ENCODE results near the gene TSHZ3. TPM values are rescaled to one million over a fixed set of nuclear protein-coding genes. Genes with fewer than 3 reads are reported as not detected.
A peak's percentile ranks its signal among the peaks of the same experiment; 100 is the strongest.

The TSHZ3 gene
- total RNA-seq, 1 experiment from 2014 or later = 9.9 TPM

DNA sequence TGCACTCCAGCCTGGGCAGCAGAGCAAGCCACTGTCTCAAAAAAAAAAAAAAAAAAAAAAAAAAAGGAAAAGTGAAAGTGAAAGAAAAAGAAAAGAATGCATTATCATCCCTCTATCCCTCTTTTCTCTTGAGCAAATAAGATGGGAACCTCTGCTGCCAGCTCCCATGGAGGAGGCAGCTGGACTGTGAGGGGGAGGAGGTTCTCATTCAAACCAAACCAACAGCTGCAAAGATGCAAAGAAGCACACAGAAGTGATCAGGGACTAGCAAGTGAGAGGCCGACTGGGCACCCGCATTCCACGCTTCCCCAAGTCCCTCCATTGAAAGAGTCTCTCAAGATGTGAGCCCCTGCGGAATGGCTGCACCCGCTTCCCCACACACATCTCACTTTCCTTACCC is 63.5 kb downstream of the TSHZ3 start:
- peak; percentile 86 for DNase-seq (ENCODE audit: low read depth)

- no peak for DNase-seq (ENCODE audit: low read depth)
Measured at GRCh38 chr19:31284621-31285020, 64.6 kb downstream of the TSHZ3 start.

GRCh38 chr19:31283701-31284100 is 65.5 kb downstream of the TSHZ3 start:
- DNase-seq (ENCODE audit: low read depth) = peak; percentile 24

DNA sequence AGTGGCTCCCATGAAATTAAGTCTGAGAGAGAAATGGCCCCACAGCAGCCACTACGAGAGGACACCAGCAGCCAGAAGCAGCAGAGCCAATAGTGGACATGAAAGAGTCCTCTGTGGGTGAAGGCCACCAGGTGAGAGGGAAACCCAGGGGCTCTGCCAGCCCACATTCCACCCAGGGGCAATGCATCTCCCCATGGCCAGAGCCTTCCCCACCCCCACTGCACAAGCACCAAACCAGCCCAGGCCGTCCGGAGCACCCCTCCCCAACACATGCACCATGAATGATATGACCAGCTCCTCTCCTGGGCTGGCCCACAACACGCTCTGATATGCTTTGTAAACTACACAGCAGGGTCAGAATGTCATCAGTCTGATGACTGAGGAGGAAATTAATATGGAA is 66.9 kb downstream of the TSHZ3 start:
- DNase-seq (ENCODE audit: low read depth) = no peak

- DNase-seq (ENCODE audit: low read depth) = no peak
Measured at GRCh38 chr19:31280287-31281006, 68.8 kb downstream of the TSHZ3 start.

DNA sequence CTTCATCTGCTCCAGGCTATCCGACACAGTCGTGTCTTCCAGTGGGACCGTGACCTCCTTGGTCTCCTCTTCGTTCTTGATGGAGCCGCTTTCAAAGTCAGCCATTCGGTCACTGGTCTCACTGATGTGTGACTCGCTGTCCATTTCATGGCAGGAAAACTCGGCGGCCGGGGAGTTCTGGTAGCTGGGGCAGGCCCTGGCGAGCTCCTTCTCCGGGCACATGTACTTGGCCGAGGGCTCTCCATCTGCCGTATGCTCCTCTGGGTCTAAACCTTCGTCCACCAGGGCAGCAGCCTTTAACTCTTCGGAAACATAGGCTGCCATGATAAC is 69.8 kb downstream of the TSHZ3 start:
- DNase-seq (ENCODE audit: low read depth) = no peak

- DNase-seq (ENCODE audit: low read depth) = no peak
Measured at GRCh38 chr19:31278555-31279435, 70.4 kb downstream of the TSHZ3 start.

DNA sequence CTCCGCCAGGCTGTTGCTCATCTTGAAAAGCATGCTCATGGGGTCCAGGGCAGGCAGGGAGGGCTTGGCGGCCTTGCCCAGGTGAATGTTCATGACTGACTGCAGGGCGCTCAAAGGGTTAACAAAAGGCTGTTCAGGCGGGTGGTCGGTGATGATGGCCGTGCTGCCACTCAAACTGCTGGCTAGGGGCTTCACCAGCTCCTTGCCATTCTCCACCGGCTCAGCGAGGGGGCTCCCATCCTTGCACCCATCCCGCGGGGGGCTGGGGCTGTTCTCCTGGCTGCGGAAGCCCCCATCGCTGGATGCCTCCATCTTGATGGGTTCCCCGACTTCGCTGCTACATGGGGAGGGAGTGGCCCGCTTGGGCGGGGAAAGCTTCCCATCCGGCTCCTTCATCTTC is 71.7 kb downstream of the TSHZ3 start:
- no peak for DNase-seq (ENCODE audit: low read depth)

DNA sequence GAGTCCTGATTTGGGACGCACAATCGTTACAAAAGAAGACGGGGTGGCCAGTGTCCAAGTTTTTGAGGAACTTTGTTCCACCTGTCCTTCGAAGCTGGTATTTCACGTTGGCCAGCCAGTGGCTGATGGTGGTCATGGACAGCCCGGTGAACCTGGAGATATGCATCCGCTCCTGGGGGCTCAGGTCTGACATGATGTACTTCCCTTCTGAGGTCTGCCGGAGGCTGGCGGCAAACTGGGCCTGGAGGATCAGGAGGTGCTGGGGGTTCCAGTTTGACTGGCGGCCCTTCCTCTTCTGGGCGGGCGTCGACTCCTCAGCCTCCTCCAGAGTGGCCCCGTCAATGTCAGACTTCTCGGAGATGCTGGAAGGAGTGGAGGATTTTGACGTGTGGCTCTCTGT is 72.4 kb downstream of the TSHZ3 start:
- DNase-seq (ENCODE audit: low read depth) = no peak

- DNase-seq (ENCODE audit: low read depth) = no peak
Measured at GRCh38 chr19:31275068-31275334, 74.2 kb downstream of the TSHZ3 start.

DNA sequence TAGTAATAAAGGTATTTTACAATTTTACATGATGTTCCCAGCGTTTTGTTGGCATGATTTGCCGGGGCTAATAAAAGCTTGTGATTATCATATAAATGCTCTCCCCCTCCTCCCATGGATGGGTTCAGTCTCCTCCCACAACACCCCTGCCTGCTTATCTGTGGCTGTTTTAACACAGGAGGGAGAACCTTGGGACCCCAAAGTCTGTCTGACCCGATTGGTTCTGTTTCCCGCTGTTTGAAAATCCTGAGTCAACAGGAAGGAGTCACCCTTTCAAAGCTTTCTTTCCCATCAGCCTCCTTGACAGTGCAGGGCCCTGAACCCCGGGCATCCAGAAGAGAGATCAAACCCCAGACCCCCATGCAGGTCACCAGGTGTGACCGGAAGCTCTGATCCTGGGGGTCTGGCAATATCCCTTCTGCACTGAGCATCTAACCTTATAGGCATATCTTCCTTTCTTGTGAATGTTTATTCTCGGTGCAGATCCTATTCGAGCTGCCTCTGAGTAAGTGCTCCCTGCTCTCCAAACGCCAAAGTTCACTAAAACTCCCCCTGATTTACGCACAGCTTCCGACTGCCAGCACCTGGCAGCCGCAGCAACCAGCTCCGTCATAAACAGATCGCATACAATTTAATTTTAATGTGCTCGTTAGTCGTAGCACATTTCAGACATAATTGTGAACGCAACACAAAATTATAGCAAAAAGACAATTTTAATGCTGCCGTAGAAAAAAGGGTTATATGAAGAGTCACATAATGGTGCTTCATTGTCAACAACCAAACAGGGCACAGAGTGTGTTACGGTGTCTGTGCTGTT is 74.8 kb downstream of the TSHZ3 start:
- no peak for DNase-seq (ENCODE audit: low read depth)

DNA sequence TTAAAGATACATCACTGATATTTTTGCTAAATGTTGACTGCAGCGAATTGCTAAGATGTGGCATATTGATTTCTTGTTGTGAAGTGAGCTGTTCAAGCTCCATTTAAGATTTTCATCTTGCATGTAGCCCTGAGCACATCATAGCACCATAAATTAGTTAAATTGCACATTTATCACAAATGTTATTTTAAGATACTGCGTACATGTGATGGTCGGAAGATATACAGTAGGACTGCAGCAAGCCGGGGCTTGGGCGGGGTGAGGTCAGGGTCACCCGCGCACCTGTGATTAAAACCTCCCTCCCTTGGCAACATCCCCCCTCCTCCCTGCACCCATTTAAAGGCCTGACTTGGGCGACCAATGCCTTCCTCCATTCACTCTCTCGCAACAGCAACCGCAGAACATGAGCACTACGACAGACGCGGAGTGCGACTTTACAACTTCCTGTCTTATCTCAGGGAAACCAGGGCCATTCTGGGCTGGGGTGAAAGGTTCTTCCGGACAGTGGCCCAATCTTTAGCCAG is 76.6 kb downstream of the TSHZ3 start:
- DNase-seq (ENCODE audit: low read depth) = no peak

DNA sequence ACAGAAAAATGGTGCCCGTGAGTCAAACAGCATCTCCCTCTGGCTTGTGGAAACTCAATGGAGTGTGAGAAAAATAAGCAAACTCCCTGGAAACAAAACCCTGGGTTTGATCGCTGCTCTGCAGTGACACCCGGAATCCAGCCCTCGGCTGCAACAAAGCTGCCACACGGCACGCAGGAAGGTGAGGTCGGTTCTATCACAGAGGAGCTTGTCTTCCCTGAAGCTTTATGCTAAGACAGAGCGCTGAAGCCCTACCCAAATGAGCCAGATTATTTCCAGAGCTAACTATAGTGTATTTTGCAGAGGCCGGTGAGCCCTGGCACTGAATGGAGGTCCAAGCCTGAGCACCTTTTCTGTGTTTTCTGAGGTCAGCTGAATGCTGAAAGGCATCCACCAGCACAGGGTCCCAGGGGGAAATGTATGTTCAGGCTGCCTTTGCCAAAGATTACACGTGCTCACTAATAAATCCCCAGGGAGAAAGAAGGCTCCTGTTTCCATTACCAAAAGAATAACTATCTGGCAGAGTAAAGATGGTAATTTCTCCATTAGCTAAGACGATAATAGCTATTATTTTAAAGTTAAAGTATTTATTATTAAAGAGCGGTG is 77.8 kb downstream of the TSHZ3 start:
- DNase-seq (ENCODE audit: low read depth) = no peak

- peak; percentile 90 for DNase-seq (ENCODE audit: low read depth)
Measured at GRCh38 chr19:31270897-31271296, 78.3 kb downstream of the TSHZ3 start.

- peak; percentile 74 for DNase-seq (ENCODE audit: low read depth)
Measured at GRCh38 chr19:31269425-31270127, 79.7 kb downstream of the TSHZ3 start.

GRCh38 chr19:31268751-31269383 is 80.4 kb downstream of the TSHZ3 start:
- DNase-seq (ENCODE audit: low read depth) = no peak

DNA sequence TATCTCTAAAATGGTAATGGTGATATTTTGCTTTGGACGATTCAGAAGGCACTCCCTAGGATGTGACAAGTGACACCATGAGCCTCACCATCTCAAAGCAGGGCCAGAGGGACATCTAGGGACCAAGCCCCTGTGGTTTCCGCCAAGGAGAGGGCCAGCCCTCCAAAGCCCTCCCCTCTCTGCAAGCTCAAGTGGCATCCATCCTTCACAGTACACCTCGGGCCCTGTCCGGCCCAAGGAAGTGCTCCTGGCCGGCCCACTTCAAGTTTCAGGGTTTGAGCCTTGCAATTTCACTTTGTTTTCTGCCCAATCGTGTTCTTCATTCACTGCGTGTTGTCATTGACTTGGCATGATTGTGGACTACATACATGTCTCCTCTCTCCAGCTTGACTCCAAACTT is 82.5 kb downstream of the TSHZ3 start:
- DNase-seq (ENCODE audit: low read depth) = no peak

- no peak for DNase-seq (ENCODE audit: low read depth)
Measured at GRCh38 chr19:31266196-31266595, 83.0 kb downstream of the TSHZ3 start.

GRCh38 chr19:31264041-31264778 is 85.0 kb downstream of the TSHZ3 start:
- DNase-seq (ENCODE audit: low read depth) = no peak

DNA sequence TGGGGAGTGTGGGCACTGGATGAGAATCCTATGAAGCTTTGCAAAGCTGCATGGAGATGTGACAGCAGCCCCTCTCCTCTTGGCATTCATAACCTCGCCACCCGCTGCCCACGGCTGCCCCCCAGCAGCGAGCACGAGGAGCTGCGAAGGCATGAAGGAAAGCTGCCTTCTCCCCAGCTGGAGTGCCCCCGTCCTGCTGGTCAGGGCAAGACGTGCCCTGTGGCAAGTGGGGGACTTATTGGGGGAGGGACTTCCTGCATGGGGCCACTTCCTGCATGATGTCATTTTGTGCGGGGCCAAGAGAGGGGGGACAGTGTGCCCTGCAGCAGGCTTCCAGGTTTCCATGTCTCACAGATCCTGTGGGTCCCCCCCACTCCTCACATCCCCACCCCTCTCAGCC is 85.9 kb downstream of the TSHZ3 start:
- DNase-seq (ENCODE audit: low read depth) = peak; percentile 51
